Mesenchymal stem cell (in vitro differentiated cells and primary cell): ENCODE results near the gene AUP1.

Source experiments
- DNase-seq: peaks from one replicate; pipeline ENCODE4 v3.0.0-alpha.2; 2013
- H2AFZ ChIP-seq: one replicate; pipeline ENCODE4 v1.6.1; 2013; ENCODE audit warnings: low read depth, mild to moderate bottlenecking, control low read depth, inconsistent platforms, low read length, moderate library complexity
- H2AK5ac ChIP-seq: 2 replicates; pipeline ENCODE4 v1.6.1; 2013; ENCODE audit warnings: low read length, moderate library complexity, mild to moderate bottlenecking, inconsistent platforms; ENCODE audit not compliant: severe bottlenecking
- H2BK120ac ChIP-seq: one replicate; pipeline ENCODE4 v1.6.1; 2013; ENCODE audit warnings: low read depth, mild to moderate bottlenecking, inconsistent platforms, low read length, moderate library complexity
- H2BK12ac ChIP-seq, 2 experiments: one replicate each; pipeline ENCODE4 v1.6.1; 2013; ENCODE audit warnings: inconsistent platforms in 2 of 2, low read length in 2 of 2, mild to moderate bottlenecking in 2 of 2, moderate library complexity in 2 of 2, control low read depth in 1 of 2
- H2BK15ac ChIP-seq: one replicate; pipeline ENCODE4 v1.6.1; 2013; ENCODE audit warnings: mild to moderate bottlenecking, low read depth, inconsistent platforms; ENCODE audit not compliant: poor library complexity, severe bottlenecking
- H2BK5ac ChIP-seq: 2 replicates; pipeline ENCODE4 v1.6.1; 2013; ENCODE audit warnings: low read depth, mild to moderate bottlenecking, low read length, control low read depth, inconsistent platforms; ENCODE audit not compliant: poor library complexity, severe bottlenecking
- H3K14ac ChIP-seq, 2 experiments: one replicate each; pipeline ENCODE4 v1.6.1; 2013; ENCODE audit warnings: inconsistent platforms in 2 of 2, low read length in 2 of 2, control low read depth in 1 of 2, mild to moderate bottlenecking in 1 of 2, moderate library complexity in 1 of 2
- H3K18ac ChIP-seq, 2 experiments: one replicate each; pipeline ENCODE4 v1.6.1; 2013; ENCODE audit warnings: inconsistent platforms in 2 of 2, low read length in 2 of 2, control low read depth in 1 of 2, low read depth in 1 of 2, mild to moderate bottlenecking in 1 of 2
- H3K23ac ChIP-seq, 2 experiments: one replicate each; pipeline ENCODE4 v1.6.1; 2013; ENCODE audit warnings: inconsistent platforms in 2 of 2, low read length in 2 of 2, mild to moderate bottlenecking in 2 of 2, moderate library complexity in 2 of 2, control low read depth in 1 of 2
- H3K27ac ChIP-seq: 2 replicates; pipeline ENCODE4 v1.5.1; 2013; ENCODE audit warnings: mild to moderate bottlenecking, moderate library complexity, low read length, control low read depth, inconsistent platforms; ENCODE audit not compliant: poor library complexity, severe bottlenecking
- H3K27me3 ChIP-seq, 2 experiments: 2 replicates each; pipeline versions ENCODE4 v1.6.1 to v1.7.0; 2013; ENCODE audit warnings: low read length in 2 of 2, mild to moderate bottlenecking in 2 of 2, moderate library complexity in 2 of 2, control low read depth in 1 of 2, inconsistent platforms in 1 of 2; ENCODE audit not compliant: control insufficient read depth in 1 of 2, insufficient read depth in 1 of 2
- H3K36me3 ChIP-seq, 2 experiments: 2 replicates each; pipeline versions ENCODE4 v1.6.1 to v1.7.0; 2013; ENCODE audit warnings: low read length in 2 of 2, control low read depth in 1 of 2, inconsistent platforms in 1 of 2, low read depth in 1 of 2, mild to moderate bottlenecking in 1 of 2; ENCODE audit not compliant: insufficient read depth in 2 of 2, control insufficient read depth in 1 of 2
- H3K4ac ChIP-seq, 2 experiments: one replicate each; pipeline ENCODE4 v1.6.1; 2013; ENCODE audit warnings: inconsistent platforms in 2 of 2, low read length in 2 of 2, mild to moderate bottlenecking in 2 of 2, moderate library complexity in 2 of 2, control low read depth in 1 of 2, low read depth in 1 of 2
- H3K4me1 ChIP-seq: 2 replicates; pipeline ENCODE4 v1.6.1; 2013; ENCODE audit warnings: low read depth, low read length, control low read depth; ENCODE audit not compliant: control insufficient read depth, insufficient read depth
- H3K4me2 ChIP-seq: 2 replicates; pipeline ENCODE4 v1.6.1; 2013; ENCODE audit warnings: low read length, mild to moderate bottlenecking, inconsistent platforms; ENCODE audit not compliant: poor library complexity, severe bottlenecking
- H3K4me3 ChIP-seq, 2 experiments: 2 replicates each; pipeline versions ENCODE4 v1.5.1 to v1.7.0; 2013; ENCODE audit warnings: low read length in 2 of 2, mild to moderate bottlenecking in 2 of 2, control low read depth in 1 of 2, low read depth in 1 of 2; ENCODE audit not compliant: insufficient read depth in 1 of 2
- H3K79me1 ChIP-seq: replicated peaks from 2 replicates; pipeline ENCODE4 v1.6.1; 2013; ENCODE audit warnings: mild to moderate bottlenecking, control low read depth, low read length, inconsistent platforms; ENCODE audit not compliant: poor library complexity, severe bottlenecking
- H3K9ac ChIP-seq: 2 replicates; pipeline ENCODE4 v1.7.0; 2013; ENCODE audit warnings: mild to moderate bottlenecking, low read length, moderate library complexity
- H3K9me3 ChIP-seq: 2 replicates; pipeline ENCODE4 v1.7.0; 2013; ENCODE audit warnings: mild to moderate bottlenecking, low read length; ENCODE audit not compliant: control insufficient read depth
- H4K8ac ChIP-seq: one replicate; pipeline ENCODE4 v1.6.1; 2013; ENCODE audit warnings: inconsistent platforms, mild to moderate bottlenecking, low read length, moderate library complexity
- H4K91ac ChIP-seq: one replicate; pipeline ENCODE4 v1.6.1; 2013; ENCODE audit warnings: mild to moderate bottlenecking, low read length, inconsistent platforms
- WGBS: methylation state at CpG from one replicate; pipeline ENCODE4 v1.1.7; 2013; ENCODE audit warnings: mixed read lengths; 5-methylcytosine and 5-hydroxymethylcytosine counted together

The AUP1 gene

DNA sequence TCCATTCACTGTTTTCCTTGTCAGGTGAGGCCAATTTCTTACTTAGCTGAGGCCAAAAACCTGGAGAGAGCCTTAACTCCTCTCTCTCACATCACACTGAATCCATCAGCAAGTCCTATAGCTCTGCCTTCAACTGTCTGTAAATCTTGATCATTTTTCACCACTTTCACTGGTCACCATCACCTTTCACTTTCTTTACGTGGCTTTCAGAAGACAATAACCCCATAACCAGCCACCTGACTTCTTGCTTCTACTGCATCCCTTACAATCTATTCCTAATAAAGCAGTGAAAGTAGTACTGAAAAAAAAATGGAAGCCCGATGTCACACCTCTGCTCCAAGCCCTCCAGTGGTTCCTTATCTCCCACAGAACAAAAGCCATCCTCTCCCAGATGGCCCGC is 16.5 kb upstream of the AUP1 start:
- Histone ChIP-seq H3K14ac (no peak overlapping the region), H3K4me2 (no peak overlapping the region), H4K8ac (peak overlapping the region; percentile 36), H3K18ac (no peak overlapping the region), H3K36me3 (no peaks in the 10 kb centered on the region), H2AK5ac (no peak overlapping the region), H3K23ac (no peak overlapping the region), H2BK5ac (no peak overlapping the region), H2BK120ac (no peak overlapping the region), H2AFZ (no peak overlapping the region), H3K27me3 (no peaks in the 10 kb centered on the region), H3K4ac (no peak overlapping the region), H2BK12ac (peak overlapping the region in 1 of 2 experiments; percentile 31), H4K91ac (no peak overlapping the region), H3K4me3 (no peak overlapping the region), H3K79me1 (peaks cover 10% of the 10 kb centered on the region), H3K27ac (no peak overlapping the region), H3K9me3 (no peaks in the 10 kb centered on the region), H2BK15ac (no peak overlapping the region), H3K9ac (no peak overlapping the region), H3K4me1 (peaks cover 10% of the 10 kb centered on the region)
- 88% methylated on average over 3 of the region's 3 CpGs for WGBS
- DNase-seq: no peak

DNA sequence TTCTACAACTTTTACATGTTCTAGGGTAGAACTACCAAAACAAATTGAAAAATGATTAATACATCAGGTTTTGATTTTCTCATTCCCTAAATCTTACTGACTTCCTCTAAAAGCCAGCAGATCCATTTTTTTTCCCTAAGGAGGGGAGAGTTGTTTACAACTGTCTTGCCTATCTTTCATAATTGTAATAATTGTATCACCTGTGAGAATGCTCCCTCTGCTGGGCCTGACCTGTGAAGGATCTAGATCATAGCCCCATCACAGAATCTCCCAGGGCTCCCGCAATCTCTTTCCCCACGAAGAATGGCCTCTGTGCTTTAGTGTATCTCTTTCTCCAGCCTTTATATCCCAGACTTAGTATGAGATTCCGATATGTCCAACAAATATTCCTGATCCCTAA is 15.1 kb upstream of the AUP1 start:
- 90% methylated on average over 3 of the region's 3 CpGs for WGBS
- no peak for DNase-seq

DNA sequence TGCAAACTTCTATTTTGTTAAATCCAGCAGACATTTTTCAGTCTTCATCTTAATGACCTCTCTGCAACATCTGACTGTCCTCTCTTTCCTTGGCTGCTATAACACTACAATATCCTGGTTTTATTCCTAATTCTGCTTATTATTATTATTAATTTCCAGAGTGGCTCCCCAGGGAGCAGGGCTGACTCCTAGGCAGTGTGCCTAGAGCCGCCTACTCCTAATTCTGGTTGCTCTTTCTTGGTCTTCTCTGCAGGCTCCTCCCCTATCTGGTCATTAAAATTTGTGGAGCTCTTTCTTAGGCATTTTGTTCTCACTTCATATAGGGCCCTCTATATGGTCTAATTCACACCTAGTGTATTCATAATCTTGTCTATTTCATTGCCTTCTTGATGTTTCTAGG is 13.5 kb upstream of the AUP1 start:
- no peak overlapping the region for H4K91ac ChIP-seq
- H2AK5ac ChIP-seq: no peak overlapping the region
- H3K79me1 ChIP-seq: no peaks in the 10 kb centered on the region
- 100% methylated on average over 1 of the region's 1 CpG for WGBS
- H3K27me3 ChIP-seq: peaks cover 0 to 5% of the 10 kb centered on the region in 2 experiments
- no peak overlapping the region for H2BK120ac ChIP-seq
- H3K23ac ChIP-seq: no peak overlapping the region
- no peak overlapping the region for H2BK5ac ChIP-seq
- no peak overlapping the region for H3K4me3 ChIP-seq
- no peak overlapping the region for H3K14ac ChIP-seq
- H4K8ac ChIP-seq: no peak overlapping the region
- H3K4ac ChIP-seq: no peak overlapping the region
- H3K4me1 ChIP-seq: no peaks in the 10 kb centered on the region
- no peak overlapping the region for H3K9ac ChIP-seq
- H3K18ac ChIP-seq: no peak overlapping the region
- no peak for DNase-seq
- no peaks in the 10 kb centered on the region for H3K36me3 ChIP-seq
- no peak overlapping the region for H2AFZ ChIP-seq
- no peak overlapping the region for H2BK12ac ChIP-seq
- H3K27ac ChIP-seq: no peak overlapping the region
- no peak overlapping the region for H2BK15ac ChIP-seq
- H3K4me2 ChIP-seq: no peak overlapping the region
- no peaks in the 10 kb centered on the region for H3K9me3 ChIP-seq

More for the DNA sequence above, 15.1 kb upstream of the AUP1 start:
- no peak overlapping the region for H3K4me2 ChIP-seq
- H3K4me1 ChIP-seq: peaks cover 7% of the 10 kb centered on the region
- no peaks in the 10 kb centered on the region for H3K27me3 ChIP-seq
- H3K36me3 ChIP-seq: no peaks in the 10 kb centered on the region
- no peak overlapping the region for H3K18ac ChIP-seq
- H4K91ac ChIP-seq: no peak overlapping the region
- H3K14ac ChIP-seq: no peak overlapping the region
- H2BK15ac ChIP-seq: no peak overlapping the region
- no peak overlapping the region for H3K27ac ChIP-seq
- H3K9ac ChIP-seq: no peak overlapping the region
- H2BK12ac ChIP-seq: no peak overlapping the region
- peaks cover 7% of the 10 kb centered on the region for H3K79me1 ChIP-seq
- no peak overlapping the region for H2BK5ac ChIP-seq
- H2AFZ ChIP-seq: no peak overlapping the region
- no peak overlapping the region for H2BK120ac ChIP-seq
- no peak overlapping the region for H3K4ac ChIP-seq
- no peak overlapping the region for H3K4me3 ChIP-seq
- no peak overlapping the region for H4K8ac ChIP-seq
- no peaks in the 10 kb centered on the region for H3K9me3 ChIP-seq
- no peak overlapping the region for H3K23ac ChIP-seq
- H2AK5ac ChIP-seq: no peak overlapping the region

DNA sequence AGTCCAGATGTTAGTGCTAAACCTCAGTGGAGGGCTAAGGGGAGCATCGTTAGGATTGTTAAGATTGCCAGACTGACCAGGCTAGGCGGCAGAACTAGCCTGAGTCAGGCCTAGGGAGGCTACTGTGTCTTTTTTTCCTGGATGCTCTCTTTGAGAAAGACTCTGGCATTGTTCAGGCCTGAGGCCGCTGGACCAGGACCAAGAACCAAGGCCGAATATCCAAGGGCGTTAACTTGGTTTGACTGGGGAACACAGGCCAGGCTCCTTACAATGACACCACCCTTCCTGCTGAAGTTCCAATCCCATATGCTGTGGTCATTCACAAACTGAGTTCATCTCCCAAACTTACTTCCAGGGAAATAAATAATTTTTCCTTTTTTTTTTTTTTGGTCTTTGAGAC is 10.8 kb upstream of the AUP1 start:
- Histone ChIP-seq H2BK5ac (no peak overlapping the region), H3K4me3 (peak overlapping the region in 1 of 2 experiments; percentile 3), H3K27me3 (peaks cover 0 to 5% of the 10 kb centered on the region in 2 experiments), H3K4me1 (no peaks in the 10 kb centered on the region), H3K79me1 (no peaks in the 10 kb centered on the region), H3K23ac (no peak overlapping the region), H2BK15ac (no peak overlapping the region), H3K4ac (no peak overlapping the region), H3K18ac (no peak overlapping the region), H3K4me2 (no peak overlapping the region), H3K36me3 (no peaks in the 10 kb centered on the region), H3K9ac (peak overlapping the region; percentile 52), H3K9me3 (no peaks in the 10 kb centered on the region), H3K14ac (no peak overlapping the region), H2AK5ac (no peak overlapping the region), H3K27ac (no peak overlapping the region), H4K91ac (no peak overlapping the region), H4K8ac (no peak overlapping the region), H2BK12ac (no peak overlapping the region), H2AFZ (no peak overlapping the region), H2BK120ac (no peak overlapping the region)
- WGBS: 95% methylated on average over 5 of the region's 5 CpGs
- DNase-seq: no peak
